GM04503 (cell line): ENCODE data around the gene OR2H1.

Experiments used
- DNase-seq: peaks from one replicate; pipeline ENCODE4 v3.0.0-alpha.2; 2012; ENCODE audit warnings: low read depth

OR2H1 gene

DNA sequence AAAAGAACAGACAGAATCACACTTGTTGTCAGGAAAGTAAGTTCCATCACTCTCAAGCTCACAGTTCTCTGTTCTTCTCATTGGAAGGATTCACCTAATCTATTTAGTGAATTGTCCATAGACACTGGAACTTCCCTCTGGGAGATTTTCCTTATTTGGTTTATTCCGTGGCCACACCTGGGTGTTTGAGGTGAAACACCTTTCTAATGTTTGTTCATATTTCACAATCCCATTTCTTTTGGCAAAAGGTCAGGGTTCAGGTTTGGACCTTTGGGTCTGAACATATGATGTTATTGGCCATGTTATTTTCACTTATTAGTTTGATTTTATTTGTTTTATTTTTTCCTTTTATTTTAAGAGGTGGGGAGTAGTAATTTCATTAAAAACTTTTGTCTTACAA, 26.8 kb downstream of the OR2H1 start:
- no peak for DNase-seq

DNA sequence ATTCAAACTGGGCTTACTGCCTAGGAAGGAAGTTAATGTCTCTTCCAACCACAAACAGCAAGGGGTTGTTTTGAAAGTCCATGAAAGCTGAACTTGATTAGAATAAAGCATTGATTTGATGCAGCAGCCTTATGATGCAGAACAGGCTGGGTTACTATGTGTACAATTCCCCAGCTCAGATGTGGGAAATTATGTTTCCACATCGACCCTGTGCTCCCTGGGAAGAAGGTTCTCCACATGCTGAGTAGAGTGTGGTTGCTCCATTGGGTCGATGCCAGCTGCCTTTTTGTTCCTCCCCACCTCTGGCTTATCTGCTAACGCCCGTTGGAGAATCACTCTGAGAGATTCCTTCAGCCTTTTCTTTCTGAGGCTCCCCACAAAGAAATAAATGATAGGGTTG, 29.6 kb downstream of the OR2H1 start:
- DNase-seq, result no peak

DNA sequence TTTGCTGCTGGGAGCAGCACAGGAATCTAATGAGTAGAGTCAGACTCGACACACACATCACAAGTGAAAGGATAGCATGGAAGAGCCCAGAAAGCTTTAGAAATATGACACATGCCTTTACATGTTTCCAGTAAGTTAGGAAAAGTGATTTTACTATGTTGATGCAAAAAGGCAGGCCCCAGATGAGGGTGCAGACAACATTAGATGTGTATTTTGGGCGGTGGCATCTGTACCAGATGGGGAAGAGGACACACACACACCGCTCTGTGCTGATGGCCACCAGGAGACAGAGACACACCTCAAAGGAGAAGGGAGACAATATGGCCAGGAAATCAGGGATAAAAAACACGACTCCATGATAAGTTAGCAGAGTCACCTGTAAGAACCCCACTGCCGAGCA, 30.2 kb downstream of the OR2H1 start:
- DNase-seq, result no peak

DNA sequence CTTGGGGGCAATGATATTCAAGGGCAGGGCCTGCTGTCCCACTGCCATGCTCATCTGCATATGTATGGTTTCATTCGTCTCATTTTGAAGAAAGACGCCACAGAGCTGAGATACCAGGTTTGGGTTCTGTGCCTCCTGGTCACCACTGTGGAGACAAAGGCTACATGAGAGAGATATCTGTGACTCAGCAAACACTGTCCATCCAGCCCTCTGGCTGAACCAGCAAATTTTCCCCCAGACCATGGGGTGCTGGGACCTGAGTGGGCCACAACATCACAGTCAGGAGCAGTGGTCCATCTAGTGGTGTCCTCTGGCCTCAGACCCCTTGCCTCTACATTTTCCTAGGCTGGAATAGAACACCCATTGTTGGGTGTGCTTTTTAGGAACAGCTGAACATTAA, 30.7 kb downstream of the OR2H1 start, which contains the start of gene MAS1L:
Gene MAS1L (minus strand): TSS at position 297 of the 400 bp plus-strand sequence. CDS start 54 bp downstream, at position 243.
- no peak for DNase-seq

DNA sequence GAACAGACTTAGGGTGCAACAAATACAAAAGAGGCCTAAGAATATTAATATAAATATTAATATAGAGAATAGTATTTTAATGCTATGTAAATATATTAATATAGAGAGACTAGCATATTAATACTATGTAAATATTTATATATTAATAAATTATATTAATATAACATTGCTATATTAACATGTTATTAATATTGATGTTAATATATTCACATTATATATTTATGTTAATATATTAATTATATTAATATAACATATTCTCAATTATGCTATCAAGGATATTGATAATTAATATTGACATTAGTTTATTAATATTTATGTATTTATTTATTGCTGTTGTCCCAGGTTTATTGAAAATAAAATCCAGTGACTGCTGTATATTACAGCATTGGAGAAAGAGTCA, 31.9 kb downstream of the OR2H1 start:
- no peak for DNase-seq

DNA sequence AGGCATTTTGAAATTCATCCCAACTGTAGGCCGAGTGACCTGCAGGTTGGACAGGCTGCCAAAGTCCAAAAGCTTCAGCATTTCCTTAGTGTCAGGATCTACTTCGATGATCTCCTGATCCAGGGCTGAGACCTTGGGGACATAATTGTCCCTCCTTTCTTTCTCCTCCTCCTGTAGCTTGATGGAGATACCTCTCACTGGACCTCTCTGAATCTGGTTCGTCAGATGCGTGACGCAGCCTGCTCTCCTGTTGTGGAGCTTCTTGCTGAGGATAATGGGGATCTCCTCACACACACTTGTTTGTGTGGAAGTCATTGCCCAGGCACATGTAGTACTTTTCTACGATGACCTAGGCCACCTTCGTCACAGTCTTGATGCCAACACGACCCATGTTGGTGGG, 32.3 kb downstream of the OR2H1 start:
- no peak for DNase-seq

DNA sequence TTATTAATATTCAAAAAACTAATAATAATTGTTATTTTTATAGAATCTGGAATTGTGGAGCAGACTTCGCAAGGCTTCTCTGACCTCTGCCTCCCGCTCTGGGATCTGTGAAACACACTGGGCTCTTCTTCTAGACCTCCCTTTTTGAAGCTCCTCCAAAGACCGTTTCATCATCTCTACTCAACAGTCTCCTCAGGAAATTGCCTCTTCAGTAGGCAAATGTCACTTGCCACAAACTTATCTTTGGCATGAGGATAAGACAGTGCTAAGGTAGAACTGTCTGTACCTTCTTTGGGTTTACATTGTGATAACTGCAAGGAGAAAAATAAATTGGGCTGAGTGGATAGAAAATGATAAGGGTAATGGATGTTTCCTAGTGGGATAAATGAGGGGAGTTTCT, 33.1 kb downstream of the OR2H1 start:
- DNase-seq, result no peak

DNA sequence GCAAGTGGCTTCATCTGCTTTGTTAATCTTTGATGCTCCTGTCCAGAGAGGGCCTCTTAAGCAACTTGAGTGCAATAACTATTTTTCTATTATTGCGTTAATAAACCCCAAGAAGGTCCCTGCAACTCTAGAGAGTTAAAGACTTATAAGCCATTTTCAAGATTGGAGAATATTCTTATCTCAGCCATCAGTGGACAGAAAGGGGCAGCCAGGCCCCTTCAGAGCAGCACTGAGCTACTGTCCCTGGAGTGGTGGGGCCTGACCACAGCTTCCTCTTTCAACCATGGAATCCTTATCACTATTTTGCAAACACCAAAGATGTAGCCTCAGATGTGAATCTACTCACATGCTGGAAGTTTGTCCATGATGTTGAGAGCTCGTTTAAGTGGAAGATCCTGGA, 33.6 kb downstream of the OR2H1 start:
- DNase-seq, result no peak

DNA sequence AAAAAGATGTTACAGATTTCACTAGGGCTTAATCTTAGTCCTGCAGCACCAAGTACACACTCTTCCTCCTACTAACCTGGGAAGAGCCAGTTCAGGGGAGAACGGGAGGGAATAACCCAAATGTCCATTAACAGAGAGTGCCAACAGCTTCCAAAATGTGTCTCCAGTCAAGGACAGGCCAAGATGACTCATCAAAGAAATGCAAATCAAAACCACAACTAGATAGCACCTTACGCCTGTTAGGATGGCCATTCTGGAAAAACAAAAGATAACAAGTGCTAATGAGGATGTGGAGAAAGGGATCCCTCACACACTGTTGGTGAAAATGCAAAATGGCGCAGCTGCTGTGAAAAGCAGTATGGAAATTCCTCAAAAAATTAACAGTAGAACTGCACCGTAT, 34.6 kb downstream of the OR2H1 start:
- DNase-seq, result no peak

DNA sequence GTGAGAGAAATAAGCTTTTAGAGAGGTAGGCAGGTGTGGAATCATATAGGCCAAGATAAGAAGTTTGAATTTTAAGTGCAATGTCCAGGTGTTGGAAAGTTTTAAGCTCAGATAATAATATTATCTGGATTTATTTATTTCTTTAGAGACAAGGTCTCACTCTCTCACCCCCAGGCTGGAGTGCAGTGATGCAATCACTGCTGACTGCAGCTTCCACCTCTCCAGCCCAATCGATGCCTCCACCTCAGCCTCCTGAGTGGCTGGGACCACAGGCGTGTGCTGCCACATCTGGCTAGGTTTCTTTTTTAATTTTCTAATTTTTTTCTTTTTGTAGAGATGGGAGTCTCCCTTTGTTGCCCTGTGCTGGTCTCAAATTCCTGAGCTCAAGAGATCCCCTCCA, 36.3 kb downstream of the OR2H1 start:
- no peak for DNase-seq

DNA sequence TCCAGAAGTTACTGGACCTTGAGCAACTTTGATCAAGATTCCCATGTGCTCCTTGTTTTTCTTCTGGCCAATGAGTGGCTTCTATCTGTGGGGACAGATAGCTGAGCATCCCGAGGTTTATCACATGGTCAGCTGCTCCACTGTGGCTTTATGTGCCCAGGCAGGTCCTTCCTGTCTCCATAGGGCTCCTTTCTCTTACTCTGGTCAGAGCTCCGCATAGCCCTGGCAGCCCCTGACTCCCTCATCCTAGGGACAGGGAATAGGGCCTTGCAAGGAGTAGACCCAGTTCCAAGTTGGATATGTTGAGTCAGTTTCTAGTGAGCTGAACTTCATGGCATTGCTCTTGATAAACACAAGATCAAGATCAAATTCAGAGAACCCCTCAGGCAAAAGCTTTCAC, 37.2 kb downstream of the OR2H1 start:
- DNase-seq, result no peak

DNA sequence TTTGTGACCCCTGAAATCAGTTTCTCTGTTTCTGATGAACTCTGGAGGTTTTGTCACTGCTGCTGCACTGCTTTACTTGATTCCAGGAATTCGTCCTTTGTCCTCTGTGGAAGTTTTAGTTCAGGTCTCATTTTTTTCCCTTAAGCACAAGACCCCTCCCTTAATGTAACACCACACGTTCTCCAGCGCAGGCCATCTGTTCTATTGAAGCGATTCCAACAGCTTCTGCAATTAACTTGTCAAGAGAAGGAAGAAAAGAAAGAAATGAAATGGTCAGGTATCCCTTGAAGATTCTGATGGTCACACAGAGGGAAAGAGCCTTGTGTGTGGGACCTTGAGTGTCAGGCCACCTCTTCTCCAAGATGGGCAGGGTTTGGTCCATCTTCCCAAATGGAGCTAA, 38.6 kb downstream of the OR2H1 start:
- no peak for DNase-seq

DNA sequence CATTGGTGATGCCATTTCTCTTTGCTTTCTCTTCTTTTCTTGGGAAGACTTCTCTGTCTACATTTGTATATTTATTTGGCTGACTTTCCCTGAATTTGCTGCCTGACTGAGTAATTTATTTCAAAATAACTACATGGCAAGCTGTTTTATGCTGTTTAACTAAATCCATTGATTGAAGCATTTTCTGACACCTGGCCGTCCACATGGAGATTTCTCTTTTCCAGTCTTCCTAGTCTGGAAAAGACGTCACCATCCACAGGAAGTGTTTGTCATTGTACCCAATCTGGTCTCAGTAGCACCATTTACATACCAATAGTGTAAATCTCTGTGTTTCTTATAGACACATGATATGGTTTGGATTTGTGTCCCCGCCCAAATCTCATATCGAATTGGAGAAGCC, 40.0 kb downstream of the OR2H1 start:
- no peak for DNase-seq

DNA sequence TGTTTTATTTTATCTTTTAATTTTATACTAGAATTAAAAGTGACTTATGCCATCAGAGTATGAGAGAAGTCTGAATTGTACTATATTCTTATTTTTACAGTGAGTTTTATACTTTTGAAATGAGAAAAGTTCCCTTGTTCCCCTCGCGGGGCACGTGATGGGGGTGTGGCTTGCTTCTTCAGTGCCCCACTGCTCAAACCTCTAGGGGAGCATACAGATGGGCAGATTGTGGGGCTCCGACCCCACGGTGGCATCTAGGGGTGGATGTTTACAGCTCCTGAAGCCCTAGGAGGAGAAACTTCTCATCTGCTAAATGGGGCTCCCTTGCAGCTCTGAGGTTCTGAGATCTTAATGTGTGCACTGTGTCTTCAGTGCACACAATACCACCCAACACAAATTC, 42.7 kb downstream of the OR2H1 start:
- DNase-seq, result no peak

DNA sequence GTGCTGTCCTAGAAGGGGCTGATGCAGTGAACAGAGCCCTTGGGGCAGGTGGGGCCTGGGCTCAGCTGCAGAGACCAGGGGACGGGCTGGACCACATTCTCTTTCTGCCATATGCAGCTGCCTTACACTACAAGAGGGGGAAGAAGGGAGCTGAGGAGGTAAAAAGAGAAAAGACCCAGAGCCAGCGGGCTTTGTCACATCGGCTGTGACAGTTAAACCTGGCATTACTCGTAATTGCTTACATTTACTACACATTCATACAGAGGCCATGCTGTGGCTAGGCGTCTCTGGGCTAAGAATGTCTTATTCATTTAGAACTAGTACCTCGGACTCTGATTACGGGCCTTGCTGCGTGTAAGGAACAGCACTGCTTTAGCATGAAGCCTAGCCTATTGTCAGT, 43.6 kb downstream of the OR2H1 start:
- DNase-seq, result no peak

DNA sequence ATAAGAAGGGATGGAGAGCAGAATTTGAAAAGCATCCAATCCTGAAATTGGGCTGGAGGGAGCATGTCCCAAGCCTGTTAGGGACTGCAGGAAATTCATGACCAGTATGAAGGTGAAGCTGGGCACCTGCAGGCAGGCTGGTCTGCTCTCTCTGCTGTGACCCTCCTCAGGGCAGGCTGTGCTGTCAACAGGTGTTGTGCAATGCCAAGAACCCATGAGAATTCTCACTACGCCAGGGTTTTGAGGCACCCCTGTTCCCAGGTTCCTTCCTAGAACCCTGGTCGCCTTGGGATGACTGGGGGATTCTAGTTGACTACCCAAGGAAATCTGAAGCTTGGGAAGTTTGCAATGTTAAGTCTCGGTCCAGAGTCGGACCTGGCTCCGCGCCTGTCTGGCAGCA, 44.2 kb downstream of the OR2H1 start:
- DNase-seq, result no peak

DNA sequence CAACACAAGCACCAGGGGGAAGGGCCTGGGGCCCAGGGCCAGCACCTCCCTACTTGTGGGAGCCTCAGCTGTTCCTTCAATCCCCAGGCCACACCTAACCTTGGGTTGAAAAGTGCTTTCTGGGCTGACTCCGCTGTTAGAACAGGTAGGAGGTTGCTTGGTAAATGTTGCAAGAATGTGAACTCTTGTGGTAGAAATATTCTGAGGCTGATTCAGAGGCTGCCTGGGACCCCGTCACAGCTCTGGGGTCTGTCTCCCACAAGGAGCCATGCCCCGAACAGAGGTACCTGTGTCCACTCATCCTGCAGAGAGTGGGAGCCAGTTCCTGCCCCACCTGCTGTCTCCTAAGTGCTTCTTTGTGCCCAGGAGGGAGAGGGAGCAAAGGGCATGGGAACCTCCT, 45.2 kb downstream of the OR2H1 start:
- no peak for DNase-seq

DNA sequence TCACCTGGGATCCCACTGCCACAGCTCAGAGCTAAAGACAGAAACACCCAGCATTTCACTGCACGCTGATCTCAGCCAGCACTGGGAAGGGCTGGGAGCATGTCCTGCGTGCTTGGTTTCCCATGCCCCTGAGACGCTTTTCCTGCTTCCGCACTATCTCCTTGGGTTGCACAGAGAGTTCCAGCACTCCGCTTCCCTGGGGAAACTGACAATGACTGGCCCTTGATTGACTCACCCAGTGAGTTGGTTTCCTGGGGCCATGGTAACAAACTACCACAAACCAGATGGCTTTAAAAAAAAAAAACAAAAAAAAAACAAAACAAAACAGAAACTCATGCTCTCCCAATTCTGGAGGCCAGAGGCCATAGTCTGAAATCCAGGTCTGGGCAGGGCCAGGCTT, 45.6 kb downstream of the OR2H1 start:
- no peak for DNase-seq

DNA sequence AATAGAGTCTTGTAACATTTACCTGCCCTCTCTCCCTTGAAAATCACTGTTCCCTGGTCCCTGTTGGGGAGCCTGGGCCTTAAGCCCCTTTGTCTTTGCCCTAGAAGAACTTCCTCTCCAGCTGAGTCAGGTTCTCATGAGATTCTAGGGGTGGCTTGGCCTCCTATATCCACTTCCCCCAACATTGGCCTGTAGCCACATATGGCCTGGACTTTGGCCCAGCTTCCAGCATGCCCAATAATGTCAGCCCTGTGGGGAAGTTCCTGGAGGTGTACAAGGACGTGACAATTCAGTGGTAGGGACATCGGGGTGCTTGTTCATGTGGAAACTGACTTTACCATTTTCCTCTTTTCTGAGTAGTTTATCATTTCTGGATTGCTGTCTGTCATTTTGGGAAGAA, 48.0 kb downstream of the OR2H1 start:
- no peak for DNase-seq

DNA sequence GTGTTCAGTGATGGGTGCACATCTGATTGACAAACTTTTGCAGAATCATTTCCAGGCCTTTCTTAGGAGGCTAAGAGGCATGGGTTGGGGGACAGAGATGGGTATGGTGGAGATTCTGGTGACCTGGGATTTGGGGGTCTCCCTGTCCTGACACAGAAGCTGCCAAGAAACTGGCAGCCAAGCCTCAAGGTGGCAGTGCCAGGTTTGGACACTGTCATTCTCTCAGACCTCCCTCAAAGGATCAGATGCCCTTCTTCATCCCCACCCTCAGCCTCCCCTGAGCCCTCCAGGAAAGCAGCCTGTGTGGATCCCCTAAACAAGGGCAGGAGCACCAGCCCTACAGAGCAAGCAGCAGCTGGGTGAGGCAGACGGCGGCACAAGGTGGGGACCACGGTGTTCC, 48.9 kb downstream of the OR2H1 start:
- no peak for DNase-seq

DNA sequence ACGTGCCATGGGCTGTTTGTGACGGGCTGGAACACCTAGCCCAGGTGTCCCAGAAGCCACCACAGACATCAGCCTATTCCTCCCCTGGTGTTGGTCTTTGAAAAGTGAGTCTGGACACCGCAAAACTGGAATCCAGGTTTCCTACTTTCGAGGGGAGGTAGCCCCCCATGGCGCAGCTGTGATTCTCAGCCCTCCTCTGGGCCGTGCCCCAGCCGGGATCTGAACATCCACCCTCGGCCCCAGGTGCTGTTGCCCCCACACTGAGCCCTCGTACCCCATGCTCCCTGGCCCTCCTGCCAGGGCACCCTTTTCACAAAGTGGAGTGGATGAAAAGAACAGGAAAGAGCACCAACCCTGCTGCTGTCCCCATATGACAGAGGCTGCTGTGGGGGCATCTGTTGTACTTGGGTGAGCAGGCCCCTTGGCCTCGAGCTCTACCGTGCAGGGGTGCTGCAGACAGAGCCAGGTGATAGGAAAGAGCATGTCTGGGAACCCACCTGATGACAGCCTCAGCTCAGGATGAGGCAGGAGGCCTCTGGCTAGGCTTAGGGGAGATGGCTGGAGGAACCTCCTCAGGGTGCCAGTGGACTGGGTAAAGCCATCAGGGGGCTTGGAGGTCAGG, 49.6 kb downstream of the OR2H1 start:
- DNase-seq, result no peak

DNA sequence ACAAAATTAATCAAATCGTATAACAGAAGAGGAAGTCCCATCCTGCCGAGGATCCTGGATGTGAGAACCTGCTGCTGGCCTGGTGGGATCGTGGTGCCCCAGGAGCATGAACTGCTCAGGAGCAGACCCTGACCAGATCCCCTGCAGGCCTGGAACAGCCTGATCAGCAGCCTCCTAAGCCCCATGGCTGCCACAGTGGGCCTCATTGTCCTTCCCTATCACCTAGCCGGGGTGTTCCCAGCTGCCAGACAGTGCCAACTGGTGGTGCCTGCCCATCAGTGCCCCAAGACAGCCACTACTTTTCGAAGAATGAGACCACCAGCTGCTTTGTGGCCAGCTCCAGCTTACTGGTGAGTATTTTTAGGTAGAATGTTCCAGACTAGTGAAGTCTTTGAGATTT, 50.4 kb downstream of the OR2H1 start:
- no peak for DNase-seq

DNA sequence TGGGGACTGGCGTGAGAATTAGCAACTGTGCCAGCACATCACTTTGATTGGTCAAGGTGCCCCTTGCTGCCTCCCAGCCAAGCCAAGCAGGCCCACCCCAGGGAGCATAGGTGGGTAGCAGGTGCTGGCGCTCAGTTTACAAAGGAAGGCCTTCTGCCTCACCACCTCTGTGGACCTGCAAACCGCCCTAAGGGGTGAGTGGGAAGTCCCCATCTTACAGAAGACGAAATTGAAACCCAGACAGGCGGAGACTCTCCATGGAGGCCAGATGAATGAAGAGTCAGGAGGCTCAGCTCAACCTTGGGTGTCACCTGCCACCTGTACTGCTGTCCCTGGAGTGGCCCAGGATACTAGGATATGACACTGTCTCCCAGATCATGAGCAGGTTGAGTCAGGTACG, 52.3 kb downstream of the OR2H1 start:
- no peak for DNase-seq

DNA sequence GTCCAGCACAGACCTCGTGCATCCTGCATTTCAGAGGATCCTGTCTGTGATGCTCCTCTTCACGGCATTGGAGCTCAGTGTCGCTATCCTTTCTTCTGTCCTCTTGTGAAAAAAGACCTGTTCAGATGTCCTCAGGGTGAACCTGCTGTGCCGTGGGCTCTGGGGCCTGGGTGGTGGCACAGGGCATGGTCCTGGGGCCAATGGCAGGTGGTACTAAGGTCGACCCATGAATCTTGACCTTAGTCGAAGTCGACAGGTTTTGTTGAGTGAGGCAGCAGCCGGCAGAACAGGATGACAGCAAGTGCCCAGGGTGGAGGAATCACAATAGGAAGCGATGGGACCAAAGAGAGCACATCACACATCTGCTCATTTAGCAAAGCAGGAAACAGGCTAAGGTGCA, 52.8 kb downstream of the OR2H1 start:
- no peak for DNase-seq

DNA sequence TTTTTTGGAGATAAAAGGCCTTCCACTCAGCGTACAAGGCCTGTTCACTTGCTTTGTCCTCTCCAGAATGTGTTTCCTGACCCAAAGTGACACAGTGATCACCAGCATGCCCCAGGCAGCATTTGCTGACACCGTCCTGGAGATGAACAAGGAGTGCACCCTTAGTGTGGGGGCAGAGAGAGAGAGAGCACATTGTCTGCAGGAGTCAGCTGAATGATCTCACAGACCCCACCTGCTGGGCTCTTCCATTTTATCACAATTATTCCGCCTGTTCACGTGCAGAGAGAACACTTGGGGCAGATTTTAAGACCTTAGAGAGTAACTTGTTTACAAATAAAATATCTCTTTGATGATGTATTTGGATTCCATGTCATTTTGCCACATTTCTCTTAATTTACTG, 53.2 kb downstream of the OR2H1 start:
- no peak for DNase-seq
